Fibroblast of pulmonary artery (primary cell): ENCODE results near the gene CROCC2.

Experiments
- DNase-seq: peaks from one replicate; pipeline ENCODE4 v3.0.0-alpha.2; 2010; ENCODE audit warnings: low read depth
- H3K4me3 ChIP-seq: replicated peaks from 2 replicates; pipeline ENCODE4 v1.5.1; 2011; ENCODE audit warnings: low read depth, mild to moderate bottlenecking, control low read depth, low read length, moderate library complexity
- CTCF ChIP-seq: IDR thresholded peaks from 2 replicates; pipeline ENCODE4 v1.5.1; 2011; ENCODE audit warnings: mild to moderate bottlenecking, control low read depth, low read length, inconsistent platforms; ENCODE audit errors: missing control alignments

The CROCC2 gene

GRCh38 chr2:240893363-240893844 is 12.7 kb upstream of the CROCC2 start:
- no peak overlapping the region for H3K4me3 ChIP-seq
- DNase-seq = no peak

DNA sequence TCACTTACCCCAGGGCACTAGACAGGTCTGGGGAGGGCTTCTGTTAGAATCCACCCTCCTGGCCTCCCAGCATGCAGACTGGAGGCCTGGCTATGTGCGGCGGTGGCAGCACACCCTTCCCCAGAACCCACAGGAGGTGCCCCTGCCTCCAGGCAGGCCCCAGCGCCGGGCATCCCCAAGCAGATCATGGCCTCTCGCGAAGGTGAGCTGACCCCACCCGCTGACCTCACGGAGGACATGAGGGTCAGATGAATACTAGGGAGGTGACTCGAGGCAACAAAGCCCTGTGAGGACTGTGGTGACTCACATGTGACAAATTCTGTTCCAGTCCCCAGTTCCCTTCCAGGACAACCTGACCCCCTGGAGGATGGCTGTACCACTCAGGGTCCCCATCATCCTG is 12.1 kb upstream of the CROCC2 start:
- H3K4me3 ChIP-seq = no peak overlapping the region
- DNase-seq = no peak
- no peak for TF ChIP-seq CTCF

More at GRCh38 chr2:240893363-240893844, 12.7 kb upstream of the CROCC2 start:
- TF ChIP-seq CTCF = no peak

- no peak for TF ChIP-seq CTCF
- no peak overlapping the region for H3K4me3 ChIP-seq
- DNase-seq = no peak
Observed at GRCh38 chr2:240894836-240895558, 11.1 kb upstream of the CROCC2 start.

GRCh38 chr2:240895656-240896388 is 10.3 kb upstream of the CROCC2 start, which contains the start of gene MAB21L4:
TSS of gene MAB21L4 (minus strand) at chr2:240896156. CDS start at chr2:240895997, 159 bp downstream.
- H3K4me3 ChIP-seq = no peak within 1 kb of the TSS
- no peak for TF ChIP-seq CTCF

DNA sequence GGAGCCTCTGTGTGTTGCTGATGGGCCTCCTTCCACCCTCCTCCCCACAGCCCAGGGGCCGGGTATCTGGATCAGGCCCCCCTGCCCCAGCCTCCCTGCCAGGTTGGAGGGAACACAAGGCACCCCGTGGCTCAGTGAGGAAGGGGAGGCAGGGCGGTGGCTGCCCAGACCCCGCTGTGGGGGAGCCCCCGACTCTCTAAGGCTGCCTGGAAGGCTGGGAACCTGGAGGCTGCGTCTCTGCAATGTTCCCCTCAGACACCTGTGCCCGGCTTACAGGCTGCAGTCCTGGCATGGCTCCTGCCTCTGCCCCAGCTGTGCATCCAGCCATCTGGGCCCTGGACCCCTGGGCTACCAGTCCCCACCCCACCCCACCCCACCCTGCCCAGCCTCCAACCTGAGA is 9.7 kb upstream of the CROCC2 start:
- no peak for TF ChIP-seq CTCF
- no peak for DNase-seq
- H3K4me3 ChIP-seq = no peak overlapping the region

More at GRCh38 chr2:240895656-240896388, 10.3 kb upstream of the CROCC2 start, which contains the start of gene MAB21L4:
- no peak for DNase-seq

DNA sequence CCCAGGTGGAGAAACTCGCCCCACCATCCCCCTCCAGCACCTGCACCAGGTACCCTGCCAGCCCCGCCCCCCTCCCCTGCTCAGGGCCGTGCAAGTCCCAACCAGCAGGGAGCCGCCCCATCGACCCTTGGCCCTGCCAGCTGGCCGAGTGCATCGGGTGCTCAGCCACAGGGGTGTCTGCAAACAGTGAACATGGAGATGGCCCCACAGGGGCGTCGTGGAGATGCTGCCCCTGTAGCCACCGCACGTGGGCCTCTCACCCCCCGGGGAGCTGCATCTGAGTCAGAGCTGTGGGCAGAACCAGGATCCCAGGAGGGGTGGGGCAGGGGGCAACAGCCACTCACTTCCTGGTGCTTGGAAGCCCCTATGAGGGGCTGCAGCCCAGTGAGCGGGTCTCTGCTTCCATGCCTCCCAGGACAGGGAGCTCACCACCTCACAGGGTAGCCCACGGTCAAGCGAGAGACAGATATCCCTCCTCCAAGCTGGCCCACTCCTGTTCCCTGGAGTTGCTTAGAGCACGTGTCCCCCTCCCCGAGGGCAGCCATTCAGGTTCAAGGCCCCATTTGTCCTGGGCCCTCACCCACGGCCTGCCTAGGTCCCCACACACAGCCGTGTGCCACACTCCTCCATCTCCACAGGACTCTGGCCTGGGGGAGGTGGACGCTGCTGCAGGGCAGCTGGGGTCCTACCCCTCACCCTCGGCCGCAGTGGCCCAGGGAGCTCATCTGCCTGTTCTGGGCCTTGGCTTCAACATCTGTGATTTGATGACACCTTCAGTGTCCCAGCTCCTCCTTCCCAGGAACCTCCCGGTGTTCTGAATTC is 9.1 kb upstream of the CROCC2 start:
- TF ChIP-seq CTCF = no peak
- no peak overlapping the region for H3K4me3 ChIP-seq
- no peak for DNase-seq
